H1 (cell line): ENCODE results near the gene VAV2. TPM values are rescaled to one million over a fixed set of nuclear protein-coding genes. Genes with fewer than 3 reads are reported as not detected.

Source experiments
- CTCF ChIA-PET: fragments of 300-600 bp; sonication (Branson Sonifier 250); formaldehyde crosslinking; loops from one replicate; lab custom pipeline; 2021; ENCODE audit not compliant: partially characterized antibody; lab: Charles Lee
- POLR2A ChIA-PET: fragments of 300-600 bp; sonication (Branson Sonifier 250); formaldehyde crosslinking; loops from one replicate; lab custom pipeline; 2021; ENCODE audit warnings: inconsistent platforms; ENCODE audit not compliant: partially characterized antibody; lab: Charles Lee
- DNase-seq, 2 experiments: peaks; one replicate each; pipeline versions ENCODE4 v3.0.0 to v3.0.0-alpha.2; 2010 to 2022; ENCODE audit warnings: low spot score in 2 of 2, low read depth in 1 of 2, mixed read lengths in 1 of 2
- FAIRE-seq: peaks from 2 replicates; lab custom pipeline; 2011; peaks lifted over from hg19 to GRCh38; lab: Jason Lieb, UNC
- H2AFZ ChIP-seq: 2 replicates; pipeline ENCODE4 v1.8.1; 2012; ENCODE audit warnings: low read length, inconsistent platforms
- H2AK5ac ChIP-seq: 2 replicates; pipeline ENCODE4 v1.6.1; 2013; ENCODE audit warnings: low read depth, low read length
- H2BK120ac ChIP-seq: replicated peaks from 2 replicates; pipeline ENCODE3; 2013; ENCODE audit warnings: low read depth, low read length, inconsistent platforms
- H2BK12ac ChIP-seq: 2 replicates; pipeline ENCODE4 v1.6.1; 2013; ENCODE audit warnings: low read depth, low read length
- H2BK15ac ChIP-seq: 2 replicates; pipeline ENCODE4 v1.6.1; 2013; ENCODE audit warnings: low read length
- H2BK20ac ChIP-seq: 2 replicates; pipeline ENCODE4 v1.6.1; 2013; ENCODE audit warnings: low read length
- H2BK5ac ChIP-seq: 2 replicates; pipeline ENCODE4 v1.6.1; 2013; ENCODE audit warnings: low read depth, low read length
- H3K14ac ChIP-seq: 2 replicates; pipeline ENCODE4 v1.6.1; 2013; ENCODE audit warnings: inconsistent platforms; ENCODE audit not compliant: insufficient read length
- H3K18ac ChIP-seq: 2 replicates; pipeline ENCODE4 v1.6.1; 2013; ENCODE audit warnings: low read length; ENCODE audit errors: extremely low read depth
- H3K23ac ChIP-seq: 2 replicates; pipeline ENCODE4 v1.6.1; 2013; ENCODE audit warnings: inconsistent platforms; ENCODE audit not compliant: insufficient read length
- H3K23me2 ChIP-seq: 2 replicates; pipeline ENCODE4 v1.6.1; 2013; ENCODE audit warnings: low read depth, low read length
- H3K27ac ChIP-seq: 2 replicates; pipeline ENCODE4 v1.6.1; 2011; ENCODE audit warnings: low read depth, low read length, inconsistent platforms
- H3K27me3 ChIP-seq, 4 experiments: replicated peaks in 1 of 4; 1 replicate in 1 of 4; 2 replicates in 3 of 4; pipeline versions ENCODE4 v1.6.1 to v1.8.1; 2011 to 2013; ENCODE audit warnings: low read length in 3 of 4, mild to moderate bottlenecking in 3 of 4, inconsistent platforms in 2 of 4, mixed read lengths in 2 of 4, moderate library complexity in 1 of 4; ENCODE audit not compliant: control insufficient read depth in 3 of 4, insufficient read depth in 3 of 4; ENCODE audit errors: extremely low read depth in 1 of 4
- H3K36me3 ChIP-seq, 4 experiments: 2 replicates each; pipeline versions ENCODE4 v1.6.1 to v1.8.1; 2011 to 2013; ENCODE audit warnings: mild to moderate bottlenecking in 4 of 4, low read length in 3 of 4, moderate library complexity in 2 of 4, control low read depth in 1 of 4, inconsistent platforms in 1 of 4; ENCODE audit not compliant: insufficient read depth in 4 of 4, control insufficient read depth in 2 of 4
- H3K4ac ChIP-seq: replicated peaks from 2 replicates; pipeline ENCODE3; 2013; ENCODE audit warnings: low read length, low read depth, mixed read lengths, inconsistent platforms; ENCODE audit not compliant: insufficient read length
- H3K4me1 ChIP-seq, 4 experiments: replicated peaks in 1 of 4; 1 replicate in 1 of 4; 2 replicates in 3 of 4; pipeline versions ENCODE4 v1.6.1 to v1.8.1; 2011 to 2013; ENCODE audit warnings: low read length in 3 of 4, inconsistent platforms in 2 of 4, mixed read lengths in 1 of 4; ENCODE audit not compliant: insufficient read depth in 4 of 4, control insufficient read depth in 3 of 4
- H3K4me2 ChIP-seq, 2 experiments: 2 replicates each; pipeline versions ENCODE4 v1.6.1 to v1.8.1; 2011 to 2013; ENCODE audit warnings: low read depth in 2 of 2, low read length in 2 of 2, control low read depth in 1 of 2, inconsistent platforms in 1 of 2, mild to moderate bottlenecking in 1 of 2; ENCODE audit not compliant: insufficient read depth in 1 of 2
- H3K4me3 ChIP-seq, 4 experiments: fragments of 200-600, 300-600 bp in 1 of 4; sonication (generic), shearing (Covaris generic), sonication (Bioruptor Twin) in 1 of 4; 2 replicates each; pipeline versions ENCODE4 v1.5.1 to v1.8.1; 2011 to 2016; ENCODE audit warnings: low read length in 4 of 4, low read depth in 3 of 4, control low read depth in 2 of 4, inconsistent platforms in 2 of 4, mild to moderate bottlenecking in 2 of 4, mixed read lengths in 1 of 4, moderate library complexity in 1 of 4; ENCODE audit not compliant: insufficient read depth in 2 of 4; ENCODE audit errors: extremely low read depth in 1 of 4
- H3K56ac ChIP-seq: replicated peaks from 2 replicates; pipeline ENCODE3; 2013; ENCODE audit warnings: low read depth, mild to moderate bottlenecking, mixed read lengths, low read length, inconsistent platforms; ENCODE audit not compliant: insufficient read length
- H3K79me1 ChIP-seq: 2 replicates; pipeline ENCODE4 v1.6.1; 2013; ENCODE audit warnings: low read depth, low read length, control low read depth
- H3K79me2 ChIP-seq, 2 experiments: 2 replicates each; pipeline versions ENCODE4 v1.6.1 to v1.8.1; 2012 to 2013; ENCODE audit warnings: low read length in 2 of 2, mild to moderate bottlenecking in 2 of 2, inconsistent platforms in 1 of 2; ENCODE audit not compliant: insufficient read depth in 2 of 2, control insufficient read depth in 1 of 2
- H3K9ac ChIP-seq, 4 experiments: replicated peaks in 1 of 4; 1 replicate in 1 of 4; 2 replicates in 3 of 4; pipeline versions ENCODE4 v1.6.1 to v1.8.1; 2011 to 2013; ENCODE audit warnings: low read depth in 3 of 4, low read length in 3 of 4, control low read depth in 2 of 4, mild to moderate bottlenecking in 2 of 4, moderate library complexity in 2 of 4, inconsistent platforms in 1 of 4; ENCODE audit errors: extremely low read depth in 1 of 4
- H3K9me3 ChIP-seq, 2 experiments: 2 replicates each; pipeline versions ENCODE4 v1.6.1 to v1.8.1; 2012 to 2013; ENCODE audit warnings: mild to moderate bottlenecking in 2 of 2, moderate library complexity in 2 of 2, control low read depth in 1 of 2, inconsistent platforms in 1 of 2, low read depth in 1 of 2, low read length in 1 of 2, mixed read lengths in 1 of 2; ENCODE audit not compliant: insufficient read depth in 2 of 2
- H4K20me1 ChIP-seq, 2 experiments: replicated peaks in 1 of 2; 2 replicates each; pipeline versions ENCODE3 to v1.8.1; 2011 to 2013; ENCODE audit warnings: inconsistent platforms in 2 of 2, low read length in 2 of 2, mild to moderate bottlenecking in 1 of 2; ENCODE audit not compliant: insufficient read depth in 2 of 2, control insufficient read depth in 1 of 2
- H4K5ac ChIP-seq: 2 replicates; pipeline ENCODE4 v1.6.1; 2013; ENCODE audit warnings: low read length, low read depth, mixed read lengths, inconsistent platforms; ENCODE audit not compliant: insufficient read length
- H4K8ac ChIP-seq: 2 replicates; pipeline ENCODE4 v1.8.0; 2013; ENCODE audit warnings: mild to moderate bottlenecking, moderate library complexity, low read length, inconsistent platforms; ENCODE audit not compliant: insufficient read depth; ENCODE audit errors: extremely low read depth
- H4K91ac ChIP-seq: replicated peaks from 2 replicates; pipeline ENCODE3; 2013; ENCODE audit warnings: low read length, mixed read lengths, inconsistent platforms; ENCODE audit not compliant: insufficient read length
- HDAC2 ChIP-seq, 2 experiments: fragments of 300-600 bp in 1 of 2; sonication (generic) in 1 of 2; IDR thresholded peaks; 2 replicates each; pipeline ENCODE4 v1.6.1; 2011 to 2012; ENCODE audit warnings: low read depth in 2 of 2, low read length in 2 of 2, mild to moderate bottlenecking in 2 of 2, moderate library complexity in 2 of 2, borderline replicate concordance in 1 of 2, inconsistent platforms in 1 of 2
- RXRA ChIP-seq: IDR thresholded peaks from 2 replicates; pipeline ENCODE4 v1.6.1; 2011; ENCODE audit warnings: low read depth, mild to moderate bottlenecking, low read length, moderate library complexity; ENCODE audit not compliant: insufficient read depth
- SP2 ChIP-seq: IDR thresholded peaks from 2 replicates; pipeline ENCODE4 v1.6.1; 2012; ENCODE audit warnings: mild to moderate bottlenecking, low read length, inconsistent platforms
- SUZ12 ChIP-seq: fragments of 200-600 bp; sonication (generic); IDR thresholded peaks from 2 replicates; pipeline ENCODE4 v1.6.1; 2012; ENCODE audit warnings: mild to moderate bottlenecking, inconsistent platforms, low read length, moderate library complexity, mixed read lengths
- WGBS, 2 experiments: shearing (Covaris generic) in 1 of 2; methylation state at CpG; one replicate each; pipeline versions ENCODE4 v1.1.6 to v1.1.7; 2013 to 2015; ENCODE audit warnings: low lambda C conversion rate in 2 of 2, mixed read lengths in 2 of 2, inconsistent platforms in 1 of 2, low coverage in 1 of 2, missing lambda C conversion rate in 1 of 2; ENCODE audit not compliant: insufficient replicate concordance in 2 of 2, insufficient coverage in 1 of 2, insufficient read length in 1 of 2; ENCODE audit errors: extremely low coverage in 1 of 2, missing lambda C conversion rate in 1 of 2; 5-methylcytosine and 5-hydroxymethylcytosine counted together
- polyA plus RNA-seq, 7 experiments: library from polyadenylated mRNA; depleted of rRNA in 3 of 7; stranded (reverse) in 5 of 7; unstranded in 2 of 7; fragments of >200 nt in 5 of 7; fragments of 200-250 nt in 2 of 7; gene quantifications; 1 replicate in 5 of 7; 2 replicates in 1 of 7; 4 replicates in 1 of 7; pipeline versions ENCODE4 v1.2.1 to v1.2.3, GENCODE V29; 2011 to 2013; ENCODE audit warnings: missing spikeins in 2 of 7, mixed read lengths in 2 of 7
- total RNA-seq: library from RNA; stranded (reverse); fragmentation: NEBNext Ultra II Directional; extraction: Animal tissue kit (Norgen Biotek cat#: 25700); gene quantifications from 2 replicates; pipeline ENCODE4 v1.2.1, GENCODE V29; 2021

VAV2 gene
- total and polyA plus RNA-seq, 2 of the 8 experiments (the other 6 are each of a cell fraction or from before 2014, with no cell fraction given), result 13.6 to 37.6 TPM

DNA sequence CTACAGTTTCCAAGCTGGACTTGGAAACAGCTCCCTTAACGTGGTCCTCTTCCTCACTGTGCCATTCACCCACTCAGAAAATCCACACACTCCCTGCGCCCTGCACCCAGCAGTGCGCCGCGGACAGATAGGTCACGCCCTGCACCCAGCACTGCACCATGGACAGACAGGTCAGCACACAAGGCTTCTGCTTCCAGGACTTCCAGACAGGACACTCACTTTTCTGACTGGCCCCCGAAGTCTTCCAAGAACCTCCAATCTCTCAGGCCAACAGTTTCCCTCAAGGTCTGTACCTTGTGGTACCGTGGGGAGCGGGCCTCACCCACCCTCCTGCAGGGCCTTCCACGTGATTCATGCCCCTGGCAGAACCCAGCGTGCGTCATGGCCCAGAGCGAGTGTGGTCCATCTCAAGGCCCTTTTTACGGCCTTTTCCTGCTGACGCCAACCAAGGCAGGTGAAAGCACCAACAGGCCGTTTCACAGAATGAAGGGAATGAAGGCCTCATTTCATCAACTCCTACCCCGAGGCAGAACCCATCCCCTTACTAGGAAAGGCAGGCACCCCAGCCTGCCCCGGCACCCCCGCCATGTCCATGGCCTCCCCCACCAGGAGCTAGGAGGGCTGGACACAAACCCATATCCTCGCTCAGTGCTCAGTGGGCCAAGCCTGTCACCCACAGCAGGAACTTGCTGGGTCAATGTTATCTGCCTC is 17.3 kb downstream of the VAV2 start:
- Histone ChIP-seq H4K91ac (no peak overlapping the region), H4K20me1 (peaks cover 44 to 63% of the 10 kb centered on the region in 2 experiments), H3K4me3 (no peak overlapping the region), H3K27ac (0 out of 2 replicates have a peak overlapping the region, but pooled peaks have one; percentile 7), H4K5ac (no peak overlapping the region), H2BK20ac (no peak overlapping the region), H3K14ac (no peak overlapping the region), H3K9ac (no peak overlapping the region), H3K79me2 (peaks cover 11 to 97% of the 10 kb centered on the region in 2 experiments; a peak in 3 of 4 replicates), H3K23ac (no peak overlapping the region), H3K18ac (peak overlapping the region; percentile 32; the same call in 1 of the 2 replicates), H3K56ac (no peak overlapping the region), H3K4ac (no peak overlapping the region), H2BK15ac (peak overlapping the region; percentile 81; the same call in 1 of the 2 replicates), H2AFZ (no peak overlapping the region), H3K27me3 (no peaks in the 10 kb centered on the region), H3K9me3 (no peaks in the 10 kb centered on the region), H2AK5ac (0 out of 2 replicates have a peak overlapping the region, but pooled peaks have one; percentile 13), H3K36me3 (no peaks in the 10 kb centered on the region), H2BK5ac (peak overlapping the region; percentile 71; the same call in 1 of the 2 replicates), H3K4me2 (no peak overlapping the region), H2BK120ac (no peak overlapping the region), H3K23me2 (no peaks in the 10 kb centered on the region), H2BK12ac (0 out of 2 replicates have a peak overlapping the region, but pooled peaks have one; percentile 60), H3K79me1 (peaks cover 36% of the 10 kb centered on the region), H4K8ac (0 out of 2 replicates have a peak overlapping the region, but pooled peaks have one; percentile 9), H3K4me1 (peaks cover 3 to 26% (median 18%) of the 10 kb centered on the region in 4 experiments)
- 91% methylated on average over 20 of the region's 20 CpGs; no CpG with 5 or more reads in 1 of the 2 experiments for WGBS, 2 experiments
- POLR2A ChIA-PET, result interaction anchor here (1.3 kb wide), 1 partner anchor 16 kb away, joined by 3 read pairs; no protein-coding TSS in a partner anchor
- DNase-seq (no peak), FAIRE-seq (no peak)
- CTCF ChIA-PET, result interaction anchor here (0.6 to 4.9 kb wide), 6 partner anchors 14 to 216 kb away, joined by 3 to 22 read pairs (median 4); no protein-coding TSS in a partner anchor
- TF ChIP-seq HDAC2 (IDR thresholded peaks at IDR 0.05; ENCODE audit: borderline replicate concordance in 1 of 2, low read depth in 2 of 2, low read length in 2 of 2) (no peak), RXRA (no peak), SUZ12 (no peak), SP2 (no peak)
